Stimulated activated naive CD8-positive, alpha-beta T cell treated with anti-CD3 and anti-CD28 coated beads, Interleukin-15, Interleukin-2, amounts not matched to agents 100 ng/mL and 50 ng/mL, for 24 hours (primary cell): ENCODE results near the gene IFT81.
"Not testable (repeated sequence)": the region's sequence is repeated elsewhere in the genome, so short reads cannot be mapped to it uniquely, and the experiment has no call there.

Experiments used
- H3K27ac Mint-ChIP-seq: one replicate; pipeline ENCODE4 v1.8.0; 2021; ENCODE audit warnings: mild to moderate bottlenecking, mixed read lengths
- H3K27me3 Mint-ChIP-seq: one replicate; pipeline ENCODE4 v1.8.0; 2021; ENCODE audit warnings: mixed read lengths
- H3K36me3 Mint-ChIP-seq: one replicate; pipeline ENCODE4 v1.8.0; 2021; ENCODE audit warnings: low read depth, mixed read lengths
- H3K4me1 Mint-ChIP-seq: one replicate; pipeline ENCODE4 v1.8.0; 2021; ENCODE audit warnings: low read depth, mixed read lengths
- H3K4me3 Mint-ChIP-seq: one replicate; pipeline ENCODE4 v1.8.0; 2021; ENCODE audit warnings: mild to moderate bottlenecking, mixed read lengths
- H3K9me3 Mint-ChIP-seq: one replicate; pipeline ENCODE4 v1.8.0; 2021; ENCODE audit warnings: mixed read lengths

IFT81 gene, protein sequence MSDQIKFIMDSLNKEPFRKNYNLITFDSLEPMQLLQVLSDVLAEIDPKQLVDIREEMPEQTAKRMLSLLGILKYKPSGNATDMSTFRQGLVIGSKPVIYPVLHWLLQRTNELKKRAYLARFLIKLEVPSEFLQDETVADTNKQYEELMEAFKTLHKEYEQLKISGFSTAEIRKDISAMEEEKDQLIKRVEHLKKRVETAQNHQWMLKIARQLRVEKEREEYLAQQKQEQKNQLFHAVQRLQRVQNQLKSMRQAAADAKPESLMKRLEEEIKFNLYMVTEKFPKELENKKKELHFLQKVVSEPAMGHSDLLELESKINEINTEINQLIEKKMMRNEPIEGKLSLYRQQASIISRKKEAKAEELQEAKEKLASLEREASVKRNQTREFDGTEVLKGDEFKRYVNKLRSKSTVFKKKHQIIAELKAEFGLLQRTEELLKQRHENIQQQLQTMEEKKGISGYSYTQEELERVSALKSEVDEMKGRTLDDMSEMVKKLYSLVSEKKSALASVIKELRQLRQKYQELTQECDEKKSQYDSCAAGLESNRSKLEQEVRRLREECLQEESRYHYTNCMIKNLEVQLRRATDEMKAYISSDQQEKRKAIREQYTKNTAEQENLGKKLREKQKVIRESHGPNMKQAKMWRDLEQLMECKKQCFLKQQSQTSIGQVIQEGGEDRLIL

DNA sequence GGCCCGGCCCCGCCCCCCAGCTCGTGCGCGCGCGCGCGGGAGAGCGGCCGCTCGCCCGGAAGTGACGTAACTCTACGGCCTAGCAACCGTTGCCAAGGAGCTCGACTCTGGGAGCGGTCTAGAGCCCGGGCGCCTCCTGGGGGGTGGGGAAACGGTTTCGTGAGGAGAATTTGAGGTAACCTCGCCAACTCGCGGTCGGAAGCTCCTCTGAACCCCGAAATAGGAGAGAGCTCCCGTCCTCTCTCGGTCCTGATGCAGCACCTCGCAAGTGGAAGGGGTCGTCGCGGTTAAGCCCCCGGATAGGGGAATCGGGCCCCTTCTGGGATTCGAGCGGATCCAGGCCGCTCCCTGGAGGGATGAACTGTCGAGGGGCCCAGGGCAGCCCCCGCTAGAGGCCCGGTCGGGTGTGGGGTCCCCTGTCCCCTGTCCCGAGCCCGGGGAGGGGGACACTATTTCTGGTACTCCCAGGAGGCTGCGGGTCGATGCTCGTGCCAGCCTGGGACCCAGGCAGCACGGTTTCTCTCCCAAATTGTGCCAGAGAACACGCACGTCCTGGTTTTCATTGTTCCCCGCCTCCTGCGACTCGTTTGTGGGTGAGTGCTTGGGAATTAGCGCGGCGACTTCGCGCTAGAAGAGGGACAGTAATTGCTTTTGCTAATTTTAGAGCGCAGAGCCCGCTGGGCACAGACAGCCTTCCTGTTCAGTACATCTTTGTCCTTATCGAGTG, at the start of gene IFT81:
IFT81 (plus strand) TSS at position 89 of the 727 bp plus-strand sequence. CDS start 3,024 bp downstream, outside the sequence.
- H3K27ac Mint-ChIP-seq: peak within 1 kb of the TSS; percentile 84
- no peaks in the 10 kb centered on the region for H3K36me3 Mint-ChIP-seq
- peaks cover 13% of the 10 kb centered on the region for H3K27me3 Mint-ChIP-seq
- peak within 1 kb of the TSS; percentile 89 for H3K4me3 Mint-ChIP-seq
- H3K4me1 Mint-ChIP-seq: peaks cover 7% of the 10 kb centered on the region
- no peaks in the 10 kb centered on the region for H3K9me3 Mint-ChIP-seq

DNA sequence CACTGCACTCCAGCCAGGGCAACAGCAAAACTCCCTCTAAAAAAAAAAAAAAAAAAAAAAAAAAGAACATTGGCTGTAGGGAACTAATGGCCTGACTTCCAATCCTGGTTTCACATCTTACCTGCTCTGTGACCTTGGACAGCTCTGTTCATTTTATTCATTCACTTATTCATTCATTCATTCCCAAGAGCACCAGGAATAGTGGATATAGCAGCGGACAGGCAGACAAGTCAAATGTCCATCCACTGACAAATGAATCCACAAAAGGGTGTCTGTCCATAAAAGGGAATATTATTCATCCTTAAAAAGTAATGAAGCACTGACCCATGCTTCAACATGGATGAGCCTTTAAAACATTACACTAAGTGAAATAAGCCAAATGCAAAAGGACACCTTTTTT, 48.3 kb upstream of the IFT81 start:
- Mint-ChIP-seq H3K27ac (no peak overlapping the region), H3K9me3 (peaks cover 4% of the 10 kb centered on the region), H3K4me1 (peaks cover 60% of the 10 kb centered on the region), H3K27me3 (no peaks in the 10 kb centered on the region), H3K4me3 (no peak overlapping the region), H3K36me3 (peaks cover 14% of the 10 kb centered on the region)

DNA sequence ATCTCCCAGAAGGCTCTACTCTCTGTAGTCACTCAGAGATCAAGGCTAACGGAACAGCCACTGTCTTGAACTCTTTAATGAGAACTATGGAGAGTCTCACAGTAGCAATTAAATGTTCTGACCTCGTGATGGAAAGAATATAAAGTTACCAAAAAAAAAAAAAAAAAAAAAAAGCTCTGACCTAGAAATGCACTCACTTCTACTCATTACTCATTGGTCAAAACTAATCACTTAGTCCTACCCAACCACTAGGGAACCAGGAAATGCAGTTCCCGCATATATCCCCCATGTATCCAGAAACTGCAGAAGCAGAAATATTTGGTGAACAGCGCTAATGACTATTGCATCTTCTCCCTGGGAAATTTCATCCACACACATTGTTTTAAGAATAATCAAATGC, 46.4 kb upstream of the IFT81 start:
- H3K4me1 Mint-ChIP-seq: peaks cover 45% of the 10 kb centered on the region
- H3K9me3 Mint-ChIP-seq: peaks cover 4% of the 10 kb centered on the region
- no peak overlapping the region for H3K27ac Mint-ChIP-seq
- H3K4me3 Mint-ChIP-seq: no peak overlapping the region
- no peaks in the 10 kb centered on the region for H3K27me3 Mint-ChIP-seq
- peaks cover 10% of the 10 kb centered on the region for H3K36me3 Mint-ChIP-seq

DNA sequence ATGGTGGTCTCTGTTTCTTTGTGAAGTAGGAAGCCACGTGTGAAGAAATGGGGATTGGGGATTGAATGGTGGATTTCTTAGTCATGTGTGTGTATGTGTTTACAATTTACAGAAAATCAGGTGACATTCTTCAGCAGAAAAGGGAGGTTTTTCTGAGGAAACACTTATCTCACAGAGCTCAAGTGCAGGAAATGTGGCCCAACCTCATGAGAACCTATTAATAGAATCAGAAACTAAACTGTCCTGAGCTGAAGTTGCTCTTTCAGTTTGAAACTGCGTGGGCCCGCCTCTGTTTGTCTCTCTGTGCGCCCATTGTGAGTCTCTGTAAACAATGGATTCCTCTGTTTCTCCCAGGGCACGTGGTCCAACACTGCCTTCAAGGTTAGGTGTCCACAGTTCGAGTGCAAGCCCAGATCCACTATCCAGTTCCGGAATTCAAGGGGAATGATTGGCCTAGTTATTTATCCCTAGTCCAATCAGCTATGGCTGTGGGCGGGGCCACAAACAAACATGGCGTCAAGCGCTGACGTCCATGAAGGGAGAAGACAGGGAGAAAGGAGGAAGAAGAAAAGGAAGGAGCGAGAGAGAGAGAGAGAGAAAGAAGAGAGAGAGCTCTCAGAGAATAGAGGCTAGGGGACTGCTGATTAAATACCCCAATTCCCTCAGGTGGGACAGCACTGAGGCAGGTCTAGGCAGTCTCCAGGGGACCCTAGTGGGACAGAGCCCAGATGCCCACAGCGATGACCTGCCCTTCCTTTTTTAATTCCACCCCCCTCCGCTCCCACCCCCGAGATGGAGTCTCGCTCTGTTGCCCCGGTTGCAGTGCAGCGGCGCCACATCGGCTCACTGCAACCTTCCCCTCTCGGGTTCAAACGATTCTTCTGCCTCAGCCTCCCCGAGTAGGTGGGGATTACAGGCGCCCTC, 44.4 kb upstream of the IFT81 start:
- H3K4me3 Mint-ChIP-seq: peak overlapping the region; percentile 76
- peaks cover 27% of the 10 kb centered on the region for H3K4me1 Mint-ChIP-seq
- H3K27me3 Mint-ChIP-seq: no peaks in the 10 kb centered on the region
- peak overlapping the region; percentile 95 for H3K27ac Mint-ChIP-seq
- peaks cover 4% of the 10 kb centered on the region for H3K9me3 Mint-ChIP-seq
- peaks cover 10% of the 10 kb centered on the region for H3K36me3 Mint-ChIP-seq

DNA sequence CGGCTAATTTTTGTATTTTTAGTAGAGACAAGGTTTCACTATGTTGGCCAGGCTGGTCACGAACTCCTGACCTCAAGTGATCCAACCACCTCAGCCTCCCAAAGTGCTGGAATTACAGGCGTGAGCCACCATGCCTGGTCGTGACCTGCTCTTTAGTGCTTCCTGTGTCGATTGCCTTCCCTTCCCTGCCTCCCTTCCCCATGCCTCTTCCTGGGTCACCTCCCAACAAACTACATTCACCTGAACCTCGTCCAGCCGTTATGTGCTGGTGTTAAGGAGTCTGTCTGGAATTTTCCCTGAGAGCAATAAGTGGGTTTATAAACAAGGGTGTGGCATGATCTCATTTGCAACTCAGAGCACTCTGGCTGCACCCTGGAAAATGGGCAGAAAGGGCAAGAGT, 43.7 kb upstream of the IFT81 start:
- H3K4me3 Mint-ChIP-seq: peak overlapping the region; percentile 4
- no peaks in the 10 kb centered on the region for H3K27me3 Mint-ChIP-seq
- H3K4me1 Mint-ChIP-seq: peaks cover 27% of the 10 kb centered on the region
- H3K27ac Mint-ChIP-seq: peak overlapping the region; percentile 15
- peaks cover 10% of the 10 kb centered on the region for H3K36me3 Mint-ChIP-seq
- peaks cover 4% of the 10 kb centered on the region for H3K9me3 Mint-ChIP-seq

DNA sequence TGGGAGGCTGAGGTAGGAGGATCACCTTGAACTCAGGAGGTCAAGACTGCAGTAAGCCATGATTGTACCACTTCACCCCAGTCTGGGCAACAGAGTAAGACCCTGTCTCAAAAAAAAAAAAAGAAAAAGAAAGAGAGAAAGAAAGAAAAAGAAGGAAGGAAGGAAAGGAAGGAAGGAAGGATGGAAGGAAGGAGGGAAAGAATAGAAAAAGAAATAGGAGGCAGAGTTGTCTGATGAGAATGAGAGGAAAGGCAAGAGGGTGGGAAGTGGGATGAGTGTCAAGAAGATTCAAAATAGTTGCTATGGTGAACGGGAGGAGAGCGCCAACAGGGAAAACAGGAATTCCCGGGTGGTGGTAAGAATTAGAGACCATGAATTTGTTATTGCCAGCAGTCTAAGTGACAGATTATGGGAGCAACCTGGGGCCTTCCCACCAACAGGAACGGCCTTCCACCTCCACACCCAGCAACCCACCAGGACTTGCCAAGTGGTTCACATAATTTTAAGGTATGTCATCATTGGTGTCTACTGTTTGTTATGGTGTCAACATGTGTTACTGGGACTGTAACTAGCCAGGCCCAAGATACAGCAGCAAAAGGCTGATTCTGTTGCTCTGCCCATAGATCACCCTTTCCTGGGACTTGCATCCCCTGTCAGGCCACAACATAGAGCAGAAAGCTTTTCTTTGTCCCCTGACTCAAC, 39.7 kb upstream of the IFT81 start:
- peaks cover 5% of the 10 kb centered on the region for H3K36me3 Mint-ChIP-seq
- H3K9me3 Mint-ChIP-seq: peaks cover 4% of the 10 kb centered on the region
- no peaks in the 10 kb centered on the region for H3K27me3 Mint-ChIP-seq
- no peak overlapping the region for H3K27ac Mint-ChIP-seq
- peaks cover 11% of the 10 kb centered on the region for H3K4me1 Mint-ChIP-seq
- no peak overlapping the region for H3K4me3 Mint-ChIP-seq

- not testable (repeated sequence) for H3K9me3 Mint-ChIP-seq, H3K4me1 Mint-ChIP-seq, H3K27ac Mint-ChIP-seq, H3K27me3 Mint-ChIP-seq, H3K4me3 Mint-ChIP-seq, H3K36me3 Mint-ChIP-seq
Measured at GRCh38 chr12:110088216-110088615, 35.9 kb upstream of the IFT81 start.

DNA sequence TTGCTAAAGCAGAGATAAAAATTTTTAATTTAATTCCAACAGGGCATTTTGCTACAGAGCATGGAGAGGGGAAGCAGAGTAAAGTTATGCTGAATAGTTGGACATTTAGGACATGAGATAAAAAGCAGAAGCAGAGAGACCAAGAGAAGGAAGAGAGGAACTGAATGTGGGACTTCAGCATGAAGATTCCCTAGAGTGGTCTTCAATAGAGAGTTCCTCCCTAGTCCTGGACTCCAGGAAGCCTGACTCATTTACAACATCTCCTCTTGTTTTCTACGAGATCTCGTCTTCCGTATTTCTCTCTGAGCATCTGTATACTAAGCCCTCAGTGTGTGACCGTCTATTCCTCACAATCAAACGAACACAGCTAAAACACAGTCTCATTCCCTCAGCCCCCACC, 35.2 kb upstream of the IFT81 start:
- H3K27ac Mint-ChIP-seq: no peak overlapping the region

GRCh38 chr12:110090266-110091135, 33.7 kb upstream of the IFT81 start:
- Mint-ChIP-seq H3K27me3 (peaks cover 9% of the 10 kb centered on the region), H3K36me3 (no peaks in the 10 kb centered on the region), H3K9me3 (no peaks in the 10 kb centered on the region), H3K4me3 (no peak overlapping the region), H3K27ac (no peak overlapping the region), H3K4me1 (no peaks in the 10 kb centered on the region)

More for the DNA sequence above, 35.2 kb upstream of the IFT81 start:
- peaks cover 9% of the 10 kb centered on the region for H3K27me3 Mint-ChIP-seq
- H3K9me3 Mint-ChIP-seq: no peaks in the 10 kb centered on the region
- no peaks in the 10 kb centered on the region for H3K4me1 Mint-ChIP-seq
- no peak overlapping the region for H3K4me3 Mint-ChIP-seq
- no peaks in the 10 kb centered on the region for H3K36me3 Mint-ChIP-seq

DNA sequence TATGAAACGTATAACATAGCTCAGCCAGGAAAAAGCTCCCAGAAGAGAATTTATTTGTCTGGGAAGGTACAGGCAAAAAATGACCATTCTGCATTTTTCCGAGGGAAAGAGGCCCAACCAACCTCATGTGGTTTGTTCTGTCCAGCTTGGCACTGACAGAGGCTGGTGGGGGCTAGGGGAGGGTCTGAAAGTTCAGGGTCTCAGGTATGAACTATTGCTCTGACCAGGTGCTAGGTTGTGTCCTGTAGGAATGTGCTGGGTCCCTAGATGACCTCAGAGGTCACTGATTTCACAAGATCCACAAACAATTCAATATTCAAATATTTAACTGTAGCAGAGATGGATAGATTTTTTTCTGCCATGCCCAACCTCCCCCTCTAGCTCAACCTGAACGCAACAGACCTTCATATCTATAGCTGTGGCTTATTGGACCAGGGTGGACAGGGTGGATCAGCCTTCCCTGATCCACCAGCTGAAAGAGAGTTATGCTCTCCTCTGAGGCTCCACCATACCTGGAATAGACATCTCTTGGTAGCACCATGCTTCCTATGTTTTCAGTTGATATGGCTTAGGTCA, 32.9 kb upstream of the IFT81 start:
- Mint-ChIP-seq H3K9me3 (no peaks in the 10 kb centered on the region), H3K27ac (no peak overlapping the region), H3K4me1 (no peaks in the 10 kb centered on the region), H3K4me3 (no peak overlapping the region), H3K36me3 (no peaks in the 10 kb centered on the region), H3K27me3 (peaks cover 9% of the 10 kb centered on the region)

GRCh38 chr12:110093631-110094311, 30.4 kb upstream of the IFT81 start:
- Mint-ChIP-seq H3K4me1 (no peaks in the 10 kb centered on the region), H3K27ac (no peak overlapping the region)

DNA sequence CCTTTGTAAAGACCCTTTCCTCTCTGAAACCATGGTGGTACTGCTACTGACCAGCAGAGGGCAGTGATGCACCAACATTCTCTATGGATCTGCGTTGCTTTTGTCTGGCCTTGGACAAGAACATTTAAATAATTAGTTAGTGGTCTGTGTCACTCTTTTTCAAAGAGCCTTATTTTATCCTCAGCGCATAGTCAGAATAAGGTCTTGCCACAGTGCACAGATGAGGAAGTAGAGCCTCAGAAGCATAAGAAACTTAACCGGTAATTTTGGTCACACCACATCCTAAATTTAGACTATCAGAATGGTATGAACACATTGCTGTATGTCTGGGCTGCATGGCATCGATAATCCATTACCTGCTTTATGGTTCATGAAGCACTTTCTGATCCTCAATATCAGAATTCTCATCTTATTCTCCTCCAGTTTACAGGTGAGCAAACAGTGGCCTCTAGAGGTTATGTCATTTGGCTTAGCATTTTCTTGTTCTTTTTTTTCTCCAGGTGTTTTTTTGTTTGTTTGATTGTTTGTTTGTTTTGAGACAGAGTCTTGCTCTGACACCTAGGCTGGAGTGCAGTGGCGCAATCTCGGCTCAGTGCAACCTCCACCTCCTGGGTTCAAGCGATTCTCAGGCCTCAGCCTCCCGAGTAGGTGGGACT, 23.7 kb upstream of the IFT81 start:
- H3K4me3 Mint-ChIP-seq: no peak overlapping the region
- no peak overlapping the region for H3K27ac Mint-ChIP-seq
- H3K4me1 Mint-ChIP-seq: peaks cover 14% of the 10 kb centered on the region
- H3K36me3 Mint-ChIP-seq: no peaks in the 10 kb centered on the region
- H3K9me3 Mint-ChIP-seq: no peaks in the 10 kb centered on the region
- H3K27me3 Mint-ChIP-seq: no peaks in the 10 kb centered on the region

More at GRCh38 chr12:110093631-110094311, 30.4 kb upstream of the IFT81 start:
- H3K4me3 Mint-ChIP-seq: no peak overlapping the region
- peaks cover 9% of the 10 kb centered on the region for H3K27me3 Mint-ChIP-seq
- no peaks in the 10 kb centered on the region for H3K9me3 Mint-ChIP-seq
- H3K36me3 Mint-ChIP-seq: no peaks in the 10 kb centered on the region
